HCT116 (cell line): ENCODE data around the gene C1orf94. TPM values are rescaled to one million over a fixed set of nuclear protein-coding genes. Genes with fewer than 3 reads are reported as not detected.

Experiments used
- ATAC-seq: fragments of 200-7000 bp; cut with Tn5 transposase; 2 replicates; pipeline ENCODE4 v1.9.1; 2020; ENCODE audit warnings: mild to moderate bottlenecking, moderate library complexity
- BruUV-seq: library from RNA; stranded (reverse); fragments of 400-500 nt; replicated peaks from 2 replicates; lab custom pipeline; 2021; lab: Mats Ljungman, UMichigan
- CTCF ChIA-PET: fragments of 300-600 bp; sonication (Branson Sonifier 250); formaldehyde crosslinking; loops from one replicate; lab custom pipeline; 2021; ENCODE audit warnings: antibody characterized with exemption; lab: Charles Lee
- POLR2A ChIA-PET: fragments of 300-600, 350-600 bp; sonication (Branson Sonifier 250); formaldehyde crosslinking; loops from one replicate; lab custom pipeline; 2021; ENCODE audit warnings: antibody characterized with exemption; lab: Charles Lee
- RAD21 ChIA-PET, 2 experiments: fragments of 300-600 bp; sonication (Branson Sonifier 250); formaldehyde crosslinking; loops; one replicate each; lab custom pipeline; 2023; ENCODE audit warnings: low total read pairs in 2 of 2; ENCODE audit not compliant: uncharacterized antibody in 2 of 2, unreplicated experiment in 2 of 2, low non-redundant PET in 1 of 2; lab: Charles Lee
- DNase-seq: peaks from one replicate; pipeline ENCODE4 v3.0.0-alpha.2; 2010; ENCODE audit warnings: low read depth, low spot score
- H2AFZ ChIP-seq: fragments of 200-600 bp; shearing (Covaris generic), sonication (generic); 2 replicates; pipeline ENCODE4 v1.6.1; 2017; ENCODE audit warnings: low read depth, mixed run types, mixed read lengths, antibody characterized with exemption, low read length; ENCODE audit not compliant: poor library complexity, severe bottlenecking
- H3K27ac ChIP-seq: 2 replicates; pipeline ENCODE4 v1.5.1; 2012; ENCODE audit warnings: low read depth, low read length
- H3K27me3 ChIP-seq: fragments of 200-600 bp; sonication (generic); 2 replicates; pipeline ENCODE4 v1.6.1; 2016; ENCODE audit warnings: mixed run types, low read length, mixed read lengths; ENCODE audit not compliant: insufficient read depth
- H3K36me3 ChIP-seq, 2 experiments: fragments of 200-500 bp in 1 of 2; fragments of 200-600 bp in 1 of 2; sonication (Bioruptor generic) in 1 of 2; sonication (generic) in 1 of 2; 2 replicates each; pipeline versions ENCODE4 v1.5.1 to v1.6.1; 2014 to 2016; ENCODE audit warnings: low read length in 2 of 2, inconsistent platforms in 1 of 2, mixed read lengths in 1 of 2, mixed run types in 1 of 2; ENCODE audit not compliant: insufficient read depth in 2 of 2, control insufficient read depth in 1 of 2
- H3K4me1 ChIP-seq, 2 experiments: fragments of 200-600 bp in 1 of 2; sonication (generic) in 1 of 2; 2 replicates each; pipeline versions ENCODE4 v1.5.1 to v1.6.1; 2012 to 2017; ENCODE audit warnings: low read length in 2 of 2, inconsistent platforms in 1 of 2, mild to moderate bottlenecking in 1 of 2, mixed read lengths in 1 of 2, mixed run types in 1 of 2, moderate library complexity in 1 of 2; ENCODE audit not compliant: insufficient read depth in 2 of 2, control insufficient read depth in 1 of 2
- H3K4me2 ChIP-seq: fragments of 200-600 bp; sonication (generic); 2 replicates; pipeline ENCODE4 v1.6.1; 2017; ENCODE audit warnings: mixed run types, low read length, mixed read lengths
- H3K4me3 ChIP-seq, 2 experiments: fragments of 200-600 bp in 1 of 2; sonication (generic) in 1 of 2; replicated peaks in 1 of 2; 2 replicates each; pipeline ENCODE4 v1.5.1; 2011 to 2016; ENCODE audit warnings: low read length in 2 of 2, control low read depth in 1 of 2, low read depth in 1 of 2, mild to moderate bottlenecking in 1 of 2, mixed read lengths in 1 of 2, mixed run types in 1 of 2
- H3K79me2 ChIP-seq: fragments of 200-600 bp; sonication (generic); 2 replicates; pipeline ENCODE4 v1.6.1; 2017; ENCODE audit warnings: mild to moderate bottlenecking, mixed run types, low read length, moderate library complexity, mixed read lengths; ENCODE audit not compliant: insufficient read depth
- H3K9ac ChIP-seq: fragments of 200-600 bp; sonication (generic); 2 replicates; pipeline ENCODE4 v1.6.1; 2016; ENCODE audit warnings: low read length, mixed read lengths
- H3K9me2 ChIP-seq: fragments of 200-600 bp; sonication (generic), shearing (Covaris generic); 2 replicates; pipeline ENCODE4 v1.6.1; 2017; ENCODE audit warnings: mixed run types, mild to moderate bottlenecking, moderate library complexity; ENCODE audit not compliant: insufficient read depth
- H3K9me3 ChIP-seq, 2 experiments: fragments of 200-500 bp in 1 of 2; fragments of 200-600 bp in 1 of 2; sonication (Bioruptor generic) in 1 of 2; sonication (generic) in 1 of 2; 2 replicates each; pipeline ENCODE4 v1.6.1; 2014 to 2017; ENCODE audit warnings: low read length in 2 of 2, mixed read lengths in 2 of 2, inconsistent platforms in 1 of 2, low read depth in 1 of 2, mild to moderate bottlenecking in 1 of 2, mixed run types in 1 of 2, moderate library complexity in 1 of 2; ENCODE audit not compliant: control insufficient read depth in 1 of 2, insufficient read depth in 1 of 2
- H4K20me1 ChIP-seq: fragments of 200-600 bp; sonication (generic), shearing (Covaris generic); 2 replicates; pipeline ENCODE4 v1.6.1; 2017; ENCODE audit warnings: mixed run types, mild to moderate bottlenecking, moderate library complexity; ENCODE audit not compliant: insufficient read depth
- CBX3 ChIP-seq: IDR thresholded peaks from 2 replicates; pipeline ENCODE4 v1.6.1; 2012; ENCODE audit warnings: low read depth
- CTCF ChIP-seq, 3 experiments: fragments of 200-600 bp in 1 of 3; sonication (generic) in 1 of 3; IDR thresholded peaks in 2 of 3; conservative IDR thresholded peaks in 1 of 3; 2 replicates each; pipeline ENCODE4 v1.5.1; 2012 to 2017; ENCODE audit warnings: low read depth in 2 of 3, low read length in 2 of 3, antibody characterized with exemption in 1 of 3, borderline replicate concordance in 1 of 3, control low read depth in 1 of 3, mild to moderate bottlenecking in 1 of 3, mixed read lengths in 1 of 3, mixed run types in 1 of 3, moderate library complexity in 1 of 3; ENCODE audit not compliant: insufficient read depth in 1 of 3
- EGR1 ChIP-seq: IDR thresholded peaks from 2 replicates; pipeline ENCODE4 v1.6.1; 2012; ENCODE audit warnings: low read depth
- ELF1 ChIP-seq: IDR thresholded peaks from 2 replicates; pipeline ENCODE4 v1.6.1; 2012; ENCODE audit warnings: low read depth, borderline replicate concordance
- EZH2 ChIP-seq: fragments of 200-600 bp; sonication (generic); IDR thresholded peaks from 2 replicates; pipeline ENCODE4 v1.6.1; 2017; ENCODE audit warnings: antibody characterized with exemption, mixed run types
- EZH2phosphoT487 ChIP-seq: fragments of 200-600 bp; IDR thresholded peaks from 2 replicates; pipeline ENCODE4 v1.6.1; 2018; ENCODE audit warnings: antibody characterized with exemption, borderline replicate concordance
- FOSL1 ChIP-seq: IDR thresholded peaks from 2 replicates; pipeline ENCODE4 v1.6.1; 2012; ENCODE audit warnings: low read depth
- JUND ChIP-seq: IDR thresholded peaks from 2 replicates; pipeline ENCODE4 v1.6.1; 2012
- POLR2A ChIP-seq: IDR thresholded peaks from 2 replicates; pipeline ENCODE4 v1.7.0; 2011; ENCODE audit warnings: borderline replicate concordance; ENCODE audit not compliant: insufficient read depth, insufficient read length; ENCODE audit errors: extremely low read depth
- POLR2AphosphoS5 ChIP-seq: IDR thresholded peaks from 2 replicates; pipeline ENCODE4 v1.6.1; 2011; ENCODE audit warnings: mild to moderate bottlenecking, low read depth, low read length, moderate library complexity
- REST ChIP-seq: IDR thresholded peaks from 2 replicates; pipeline ENCODE4 v1.6.1; 2012; ENCODE audit warnings: low read depth
- SRF ChIP-seq: IDR thresholded peaks from 2 replicates; pipeline ENCODE4 v1.6.1; 2012; ENCODE audit warnings: low read depth
- TCF7L2 ChIP-seq: IDR thresholded peaks from 2 replicates; pipeline ENCODE4 v1.7.0; 2011; ENCODE audit warnings: borderline replicate concordance, inconsistent platforms; ENCODE audit not compliant: insufficient read depth, insufficient read length; ENCODE audit errors: extremely low read depth
- ZFX ChIP-seq: fragments of 450-650 bp; IDR thresholded peaks from 2 replicates; pipeline ENCODE4 v1.6.1; 2017
- intact Hi-C: fragments of 100-400 bp; cut with micrococcal nuclease; formaldehyde crosslinking; loops from 2 replicates; pipeline ENCODE4 v1.10.0; 2022
- total RNA-seq: library from RNA; stranded (reverse); gene quantifications from one replicate; pipeline ENCODE4 v1.2.1, GENCODE V29; 2021; ENCODE audit not compliant: unreplicated experiment
- TF ChIP-seq, protein P1 (sequence below): IDR thresholded peaks from 2 replicates; pipeline ENCODE4 v1.6.1; 2012

The C1orf94 gene
- total RNA-seq, 1 experiment from 2014 or later, result not detected

DNA sequence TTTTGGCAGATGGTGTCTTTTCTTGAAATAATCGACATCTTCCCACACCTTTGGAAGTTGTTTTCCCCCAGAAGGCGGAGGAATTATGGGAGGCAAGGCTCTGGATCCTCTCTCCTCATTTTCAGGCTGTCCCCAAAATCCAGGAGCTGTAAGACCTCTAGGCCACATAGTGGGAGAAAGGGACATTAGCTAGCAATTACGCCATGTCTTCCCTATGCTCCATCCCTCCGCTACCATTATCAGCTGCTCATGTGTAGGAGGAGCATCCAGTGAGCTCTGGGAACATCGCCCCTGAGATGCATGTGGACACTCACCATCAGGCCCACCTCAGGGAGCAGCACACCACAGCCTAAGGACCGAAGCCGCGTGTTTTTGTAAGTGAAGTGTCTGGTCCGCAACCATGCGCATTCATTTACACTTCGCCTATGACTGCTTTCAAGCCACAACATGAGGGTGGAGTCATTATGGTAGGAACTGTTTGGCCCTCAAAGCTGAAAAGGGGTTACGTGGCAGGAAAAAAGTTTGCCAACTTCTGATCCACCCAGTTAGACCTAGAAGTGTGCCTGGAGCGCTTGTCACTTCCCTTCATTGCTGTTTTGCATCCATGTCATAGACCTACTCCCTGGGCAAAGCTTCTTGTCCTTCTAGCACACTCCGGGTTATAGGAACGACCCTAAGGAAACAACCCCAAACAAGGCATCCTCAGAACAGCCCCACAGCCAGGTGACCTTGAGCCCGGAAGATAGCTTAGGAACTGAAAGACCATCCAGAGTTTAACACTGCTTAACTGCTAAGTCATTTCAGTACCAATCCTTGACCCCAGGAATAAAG, 85.5 kb downstream of the C1orf94 start:
- H3K9me2 ChIP-seq, result no peaks in the 10 kb centered on the region
- intact Hi-C loops, result no loop called here
- ChIA-PET POLR2A (no interaction called here), CTCF (no interaction called here), RAD21 (no interaction called here)
- no peak overlapping the region for H3K9ac ChIP-seq
- H3K36me3 ChIP-seq, result no peaks in the 10 kb centered on the region
- no TSS peak for BruUV-seq
- H3K4me2 ChIP-seq, result no peak overlapping the region
- peaks cover 33% of the 10 kb centered on the region for H3K27me3 ChIP-seq
- no peak overlapping the region for H2AFZ ChIP-seq
- H3K27ac ChIP-seq, result no peak overlapping the region
- no peaks in the 10 kb centered on the region for H4K20me1 ChIP-seq
- no peak for TF ChIP-seq ZFX
- no peak for TF ChIP-seq SRF
- no peak for TF ChIP-seq CBX3
- no peak for TF ChIP-seq EZH2phosphoT487
- no peak for ATAC-seq
- no peaks in the 10 kb centered on the region for H3K9me3 ChIP-seq
- H3K4me3 ChIP-seq, result no peak overlapping the region
- H3K4me1 ChIP-seq, result no peaks in the 10 kb centered on the region
- DNase-seq, result no peak
- no peaks in the 10 kb centered on the region for H3K79me2 ChIP-seq

DNA sequence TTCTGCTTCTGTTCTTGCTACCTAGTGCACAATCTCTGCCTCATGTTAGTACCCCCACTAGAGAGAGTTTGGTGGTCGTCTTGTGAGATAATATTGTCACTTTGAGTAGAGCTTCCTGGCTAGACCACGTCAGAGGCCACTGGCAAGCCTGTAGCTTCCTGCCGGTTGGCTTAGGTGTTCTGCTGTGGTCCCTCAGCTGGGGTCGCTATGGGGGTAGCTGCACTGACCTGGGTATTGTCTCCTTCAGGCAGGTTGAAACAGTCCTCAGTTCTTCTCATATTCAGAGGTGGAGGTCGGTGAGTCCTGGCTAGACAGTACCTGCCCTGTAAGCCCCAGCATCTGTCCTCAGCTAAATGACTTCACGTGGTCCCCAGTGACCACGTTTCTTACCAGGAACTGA, 86.2 kb downstream of the C1orf94 start:
- H3K9me3 ChIP-seq, result no peaks in the 10 kb centered on the region
- BruUV-seq, result no TSS peak
- ATAC-seq (no peak), DNase-seq (no peak)
- H3K27ac ChIP-seq, result no peak overlapping the region
- H4K20me1 ChIP-seq, result no peaks in the 10 kb centered on the region
- no peak overlapping the region for H2AFZ ChIP-seq
- no peaks in the 10 kb centered on the region for H3K4me1 ChIP-seq
- H3K9ac ChIP-seq, result no peak overlapping the region
- ChIA-PET RAD21 (no interaction called here), CTCF (no interaction called here), POLR2A (no interaction called here)
- no peaks in the 10 kb centered on the region for H3K79me2 ChIP-seq
- H3K36me3 ChIP-seq, result no peaks in the 10 kb centered on the region
- no peaks in the 10 kb centered on the region for H3K9me2 ChIP-seq
- peaks cover 33% of the 10 kb centered on the region for H3K27me3 ChIP-seq
- H3K4me2 ChIP-seq, result no peak overlapping the region
- no peak overlapping the region for H3K4me3 ChIP-seq
- intact Hi-C loops, result no loop called here
- TF ChIP-seq ELF1, result no peak
- TF ChIP-seq TCF7L2, result no peak
- no peak for TF ChIP-seq REST
- TF ChIP-seq EZH2, result no peak
- no peak for TF ChIP-seq POLR2AphosphoS5
- TF ChIP-seq POLR2A, result no peak
- TF ChIP-seq EZH2phosphoT487, result no peak
- TF ChIP-seq SRF, result no peak
- no peak for TF ChIP-seq ZFX
- TF ChIP-seq EGR1, result no peak
- no peak for TF ChIP-seq FOSL1
- TF ChIP-seq CTCF (IDR thresholded peaks at IDR 0.05 in 2 of 3, conservative IDR thresholded peaks at IDR 0.05 in 1 of 3; ENCODE audit: borderline replicate concordance in 1 of 3, insufficient read depth in 1 of 3, low read depth in 2 of 3, low read length in 2 of 3), result no peak
- TF ChIP-seq, protein P1, sequence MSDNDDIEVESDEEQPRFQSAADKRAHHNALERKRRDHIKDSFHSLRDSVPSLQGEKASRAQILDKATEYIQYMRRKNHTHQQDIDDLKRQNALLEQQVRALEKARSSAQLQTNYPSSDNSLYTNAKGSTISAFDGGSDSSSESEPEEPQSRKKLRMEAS, result no peak
- no peak for TF ChIP-seq JUND
